Activated T-helper 2 cell treated with anti-CD3 and anti-CD28 coated beads, Interferon-gamma antibody, Interleukin-2, Interleukin-4, amounts not matched to agents 10 μg/mL and 5 μg/mL and 100 μg/mL, durations not matched to agents 14 hours and 24 hours and 36 hours (primary cell): ENCODE data around the gene GOLGA7B. TPM values are rescaled to one million over a fixed set of nuclear protein-coding genes. Genes with fewer than 3 reads are reported as not detected.

Experiments
- DNase-seq: peaks from one replicate; pipeline ENCODE4 v3.0.0; 2021; ENCODE audit warnings: low spot score
- H3K27ac Mint-ChIP-seq: one replicate; pipeline ENCODE4 v1.8.0; 2021; ENCODE audit warnings: mixed read lengths
- H3K27me3 Mint-ChIP-seq: one replicate; pipeline ENCODE4 v1.8.0; 2021; ENCODE audit warnings: low read depth, mixed read lengths
- H3K36me3 Mint-ChIP-seq: one replicate; pipeline ENCODE4 v1.8.0; 2021; ENCODE audit warnings: low read depth, mixed read lengths
- H3K4me1 Mint-ChIP-seq: one replicate; pipeline ENCODE4 v1.8.0; 2021; ENCODE audit warnings: low read depth, mixed read lengths
- H3K4me3 Mint-ChIP-seq: one replicate; pipeline ENCODE4 v1.8.0; 2021; ENCODE audit warnings: low read depth, mild to moderate bottlenecking, moderate library complexity, mixed read lengths
- H3K9me3 Mint-ChIP-seq: one replicate; pipeline ENCODE4 v1.8.0; 2021; ENCODE audit warnings: mixed read lengths
- intact Hi-C: fragments of 100-400 bp; cut with micrococcal nuclease; formaldehyde crosslinking; loops from one replicate; pipeline ENCODE4 v1.15.1; 2023
- total RNA-seq: library from RNA; stranded (reverse); gene quantifications from 2 replicates; pipeline ENCODE4 v1.2.3, GENCODE V29; 2022

GOLGA7B gene
- 0.34 and 0.62 TPM in 2 replicates for total RNA-seq

GRCh38 chr10:97849687-97850402 is at the start of gene GOLGA7B:
Gene GOLGA7B (plus strand): TSS chr10:97849843. CDS start chr10:97850304, 461 bp downstream.
- H3K36me3 Mint-ChIP-seq = no peaks in the 10 kb centered on the region
- no peaks in the 10 kb centered on the region for H3K9me3 Mint-ChIP-seq
- peak within 1 kb of the TSS; percentile 79 for H3K4me3 Mint-ChIP-seq
- H3K27ac Mint-ChIP-seq = no peak within 1 kb of the TSS
- H3K4me1 Mint-ChIP-seq = peaks cover 34% of the 10 kb centered on the region
- intact Hi-C loops = loop anchor here (2.0 kb wide), 1 partner anchor 19 kb away; no protein-coding TSS in a partner anchor
- DNase-seq = peak; percentile 60
- H3K27me3 Mint-ChIP-seq = peaks cover 11% of the 10 kb centered on the region

- Mint-ChIP-seq H3K27me3 (peaks cover 7% of the 10 kb centered on the region), H3K9me3 (peaks cover 20% of the 10 kb centered on the region), H3K27ac (no peak overlapping the region), H3K36me3 (no peaks in the 10 kb centered on the region), H3K4me1 (peaks cover 11% of the 10 kb centered on the region), H3K4me3 (no peak overlapping the region)
- no peak for DNase-seq
- intact Hi-C loops = no loop called here
Observed at GRCh38 chr10:97800474-97800873, 49.2 kb upstream of the GOLGA7B start.

- intact Hi-C loops = no loop called here
- H3K4me1 Mint-ChIP-seq = peaks cover 5% of the 10 kb centered on the region
Observed at GRCh38 chr10:97801422-97801821, 48.2 kb upstream of the GOLGA7B start.

GRCh38 chr10:97805096-97805884 is 44.4 kb upstream of the GOLGA7B start:
- no peak overlapping the region for H3K4me3 Mint-ChIP-seq
- no peak for DNase-seq
- H3K4me1 Mint-ChIP-seq = no peaks in the 10 kb centered on the region
- peaks cover 7% of the 10 kb centered on the region for H3K27me3 Mint-ChIP-seq
- H3K27ac Mint-ChIP-seq = no peak overlapping the region
- intact Hi-C loops = no loop called here
- H3K9me3 Mint-ChIP-seq = no peaks in the 10 kb centered on the region
- no peaks in the 10 kb centered on the region for H3K36me3 Mint-ChIP-seq

More at GRCh38 chr10:97801422-97801821, 48.2 kb upstream of the GOLGA7B start:
- Mint-ChIP-seq H3K9me3 (peaks cover 17% of the 10 kb centered on the region), H3K27me3 (peaks cover 7% of the 10 kb centered on the region), H3K27ac (no peak overlapping the region), H3K4me3 (no peak overlapping the region), H3K36me3 (no peaks in the 10 kb centered on the region)
- no peak for DNase-seq

GRCh38 chr10:97805949-97806348 is 43.7 kb upstream of the GOLGA7B start:
- Mint-ChIP-seq H3K4me3 (no peak overlapping the region), H3K4me1 (no peaks in the 10 kb centered on the region), H3K9me3 (no peaks in the 10 kb centered on the region), H3K27ac (no peak overlapping the region), H3K36me3 (no peaks in the 10 kb centered on the region), H3K27me3 (peaks cover 5% of the 10 kb centered on the region)
- intact Hi-C loops = no loop called here
- no peak for DNase-seq

GRCh38 chr10:97810446-97810845 is 39.2 kb upstream of the GOLGA7B start:
- Mint-ChIP-seq H3K27me3 (peaks cover 3% of the 10 kb centered on the region), H3K9me3 (no peaks in the 10 kb centered on the region), H3K4me3 (no peak overlapping the region), H3K4me1 (no peaks in the 10 kb centered on the region), H3K36me3 (no peaks in the 10 kb centered on the region), H3K27ac (no peak overlapping the region)
- DNase-seq = no peak
- intact Hi-C loops = no loop called here

- H3K27ac Mint-ChIP-seq = no peak overlapping the region
- peaks cover 3% of the 10 kb centered on the region for H3K27me3 Mint-ChIP-seq
- H3K4me1 Mint-ChIP-seq = no peaks in the 10 kb centered on the region
- no peak for DNase-seq
- intact Hi-C loops = no loop called here
- no peaks in the 10 kb centered on the region for H3K9me3 Mint-ChIP-seq
- H3K36me3 Mint-ChIP-seq = no peaks in the 10 kb centered on the region
- H3K4me3 Mint-ChIP-seq = no peak overlapping the region
Observed at GRCh38 chr10:97811958-97812357, 37.7 kb upstream of the GOLGA7B start.

GRCh38 chr10:97812696-97813095 is 36.9 kb upstream of the GOLGA7B start:
- no peak for DNase-seq
- Mint-ChIP-seq H3K9me3 (no peaks in the 10 kb centered on the region), H3K27ac (no peak overlapping the region), H3K27me3 (peaks cover 5% of the 10 kb centered on the region), H3K4me1 (no peaks in the 10 kb centered on the region), H3K36me3 (no peaks in the 10 kb centered on the region), H3K4me3 (no peak overlapping the region)
- intact Hi-C loops = no loop called here

GRCh38 chr10:97813311-97813710 is 36.3 kb upstream of the GOLGA7B start:
- Mint-ChIP-seq H3K27me3 (peaks cover 6% of the 10 kb centered on the region), H3K36me3 (no peaks in the 10 kb centered on the region), H3K9me3 (no peaks in the 10 kb centered on the region), H3K4me1 (no peaks in the 10 kb centered on the region), H3K27ac (no peak overlapping the region), H3K4me3 (no peak overlapping the region)
- intact Hi-C loops = no loop called here
- no peak for DNase-seq

- Mint-ChIP-seq H3K4me3 (no peak overlapping the region), H3K9me3 (no peaks in the 10 kb centered on the region), H3K36me3 (no peaks in the 10 kb centered on the region), H3K27ac (no peak overlapping the region), H3K27me3 (peaks cover 6% of the 10 kb centered on the region), H3K4me1 (no peaks in the 10 kb centered on the region)
- intact Hi-C loops = no loop called here
- DNase-seq = no peak
Observed at GRCh38 chr10:97814996-97815395, 34.6 kb upstream of the GOLGA7B start.

GRCh38 chr10:97816609-97817008 is 33.0 kb upstream of the GOLGA7B start:
- no peaks in the 10 kb centered on the region for H3K36me3 Mint-ChIP-seq
- no peaks in the 10 kb centered on the region for H3K4me1 Mint-ChIP-seq
- H3K9me3 Mint-ChIP-seq = no peaks in the 10 kb centered on the region
- H3K27me3 Mint-ChIP-seq = peaks cover 6% of the 10 kb centered on the region
- no peak overlapping the region for H3K4me3 Mint-ChIP-seq
- intact Hi-C loops = no loop called here
- H3K27ac Mint-ChIP-seq = no peak overlapping the region
- no peak for DNase-seq

GRCh38 chr10:97818572-97818971 is 31.1 kb upstream of the GOLGA7B start:
- intact Hi-C loops = no loop called here
- H3K36me3 Mint-ChIP-seq = no peaks in the 10 kb centered on the region
- no peak for DNase-seq
- no peaks in the 10 kb centered on the region for H3K9me3 Mint-ChIP-seq
- H3K4me1 Mint-ChIP-seq = no peaks in the 10 kb centered on the region
- no peak overlapping the region for H3K27ac Mint-ChIP-seq
- H3K4me3 Mint-ChIP-seq = no peak overlapping the region
- H3K27me3 Mint-ChIP-seq = peaks cover 4% of the 10 kb centered on the region

GRCh38 chr10:97820096-97820704 is 29.4 kb upstream of the GOLGA7B start:
- intact Hi-C loops = no loop called here
- H3K27me3 Mint-ChIP-seq = peaks cover 4% of the 10 kb centered on the region

More at GRCh38 chr10:97820096-97820704, 29.4 kb upstream of the GOLGA7B start:
- H3K4me3 Mint-ChIP-seq = no peak overlapping the region
- H3K9me3 Mint-ChIP-seq = no peaks in the 10 kb centered on the region
- H3K36me3 Mint-ChIP-seq = no peaks in the 10 kb centered on the region
- H3K27ac Mint-ChIP-seq = no peak overlapping the region
- no peaks in the 10 kb centered on the region for H3K4me1 Mint-ChIP-seq
- no peak for DNase-seq
